PC-3 (cell line): ENCODE data around the gene ZCCHC9. TPM values are rescaled to one million over a fixed set of nuclear protein-coding genes. Genes with fewer than 3 reads are reported as not detected.

ENCODE experiments used
- ATAC-seq: fragments of 200-7000 bp; cut with Tn5 transposase; 2 replicates; pipeline ENCODE4 v1.9.1; 2020; ENCODE audit warnings: mild to moderate bottlenecking, moderate library complexity
- BruUV-seq: library from RNA; stranded (reverse); fragments of 400-500 nt; replicated peaks from 2 replicates; lab custom pipeline; 2021; lab: Mats Ljungman, UMichigan
- CTCF ChIA-PET: fragments of 300-600 bp; sonication (Branson Sonifier 250); formaldehyde crosslinking; loops from one replicate; lab custom pipeline; 2022; ENCODE audit warnings: antibody characterized with exemption; lab: Charles Lee
- POLR2A ChIA-PET: fragments of 300-600 bp; sonication (Branson Sonifier 250); formaldehyde crosslinking; loops from one replicate; lab custom pipeline; 2022; ENCODE audit warnings: antibody characterized with exemption; ENCODE audit not compliant: unreplicated experiment; lab: Charles Lee
- DNase-seq: peaks from one replicate; pipeline ENCODE4 v3.0.0-alpha.2; 2015
- H2AFZ ChIP-seq: fragments of 300-600 bp; sonication (generic); 2 replicates; pipeline ENCODE4 v1.6.0; 2016; ENCODE audit warnings: antibody characterized with exemption, low read length
- H3F3A ChIP-seq: fragments of 300-600 bp; sonication (generic); one replicate; pipeline ENCODE4 v1.6.0; 2017; ENCODE audit warnings: antibody characterized with exemption, low read length, control low read depth, mild to moderate bottlenecking; ENCODE audit not compliant: unreplicated experiment
- H3K27ac ChIP-seq: fragments of 300-600 bp; sonication (generic); 2 replicates; pipeline ENCODE4 v1.5.1; 2016; ENCODE audit warnings: mild to moderate bottlenecking, low read length
- H3K27me3 ChIP-seq: fragments of 300-600 bp; sonication (generic); 2 replicates; pipeline ENCODE4 v1.6.1; 2016; ENCODE audit warnings: low read length, mixed read lengths
- H3K36me3 ChIP-seq: fragments of 300-600 bp; sonication (generic); 2 replicates; pipeline ENCODE4 v1.6.1; 2016; ENCODE audit warnings: low read depth, mixed run types, low read length, mixed read lengths
- H3K4me1 ChIP-seq: fragments of 300-600 bp; sonication (generic); 2 replicates; pipeline ENCODE4 v1.5.1; 2016; ENCODE audit warnings: low read length; ENCODE audit not compliant: insufficient read depth
- H3K4me2 ChIP-seq: fragments of 300-600 bp; sonication (generic); 2 replicates; pipeline ENCODE4 v1.6.0; 2016; ENCODE audit warnings: low read length
- H3K4me3 ChIP-seq: fragments of 300-600 bp; sonication (generic); 2 replicates; pipeline ENCODE4 v1.5.1; 2016; ENCODE audit warnings: mild to moderate bottlenecking, low read length, mixed read lengths
- H3K79me2 ChIP-seq: fragments of 300-600 bp; sonication (generic); 2 replicates; pipeline ENCODE4 v1.6.1; 2017; ENCODE audit warnings: low read length, mixed read lengths
- H3K9ac ChIP-seq: fragments of 300-600 bp; sonication (generic); 2 replicates; pipeline ENCODE4 v1.6.0; 2016; ENCODE audit warnings: mild to moderate bottlenecking, low read length
- H3K9me2 ChIP-seq: fragments of 300-600 bp; sonication (generic); replicated peaks from 2 replicates; pipeline ENCODE4 v1.6.1; 2016; ENCODE audit warnings: mixed run types, low read length, mixed read lengths
- H3K9me3 ChIP-seq: fragments of 300-600 bp; sonication (generic); 2 replicates; pipeline ENCODE4 v1.6.1; 2016; ENCODE audit warnings: low read length, mixed read lengths
- H4K20me1 ChIP-seq: fragments of 300-600 bp; sonication (generic); 2 replicates; pipeline ENCODE4 v1.6.1; 2016; ENCODE audit warnings: low read length, mixed read lengths
- CTCF ChIP-seq: fragments of 300-600 bp; sonication (generic); conservative IDR thresholded peaks from 2 replicates; pipeline ENCODE4 v1.5.1; 2017; ENCODE audit warnings: antibody characterized with exemption, low read depth, mild to moderate bottlenecking, low read length
- EZH2 ChIP-seq: fragments of 300-600 bp; sonication (generic); IDR thresholded peaks from one replicate; pipeline ENCODE4 v1.6.1; 2017; ENCODE audit warnings: antibody characterized with exemption, mild to moderate bottlenecking, low read length; ENCODE audit not compliant: unreplicated experiment
- EZH2phosphoT487 ChIP-seq: fragments of 300-600 bp; sonication (generic); IDR thresholded peaks from 2 replicates; pipeline ENCODE4 v1.6.1; 2018; ENCODE audit warnings: mild to moderate bottlenecking, antibody characterized with exemption, low read length, borderline replicate concordance
- intact Hi-C: fragments of 100-400 bp; cut with micrococcal nuclease; formaldehyde crosslinking; loops from 2 replicates; pipeline ENCODE4 v1.9.0; 2023
- total RNA-seq: library from RNA; depleted of rRNA; stranded (reverse); fragments of >200 nt; gene quantifications from 2 replicates; pipeline ENCODE4 v1.2.3, GENCODE V29; 2014

Gene ZCCHC9
- total RNA-seq, 1 experiment from 2014 or later = 19.4 TPM

DNA sequence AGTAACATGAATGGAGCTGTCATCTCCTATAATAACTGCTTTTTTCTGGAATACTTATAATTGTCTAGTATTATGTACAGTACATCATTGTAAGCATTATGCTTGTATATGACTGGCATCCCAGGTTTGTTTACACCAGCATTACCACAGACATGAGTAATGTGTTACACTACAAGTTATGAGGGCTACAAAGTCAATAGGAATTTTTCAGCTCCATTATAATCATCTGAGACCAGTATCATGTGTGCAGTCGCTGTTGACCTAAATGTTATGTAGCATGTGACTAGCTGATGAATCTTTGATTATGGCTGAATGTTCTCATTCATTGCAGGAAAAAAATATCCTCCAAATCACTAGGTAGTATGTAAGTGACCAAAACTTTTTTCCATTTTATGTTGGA is 2.2 kb downstream of the ZCCHC9 start:
- Histone ChIP-seq H3K36me3 (peaks cover 11% of the 10 kb centered on the region), H3K4me2 (peak overlapping the region; percentile 90), H3K9me2 (no peaks in the 10 kb centered on the region), H3K27ac (peak overlapping the region; percentile 95), H4K20me1 (no peaks in the 10 kb centered on the region), H3K9ac (peak overlapping the region; percentile 97), H3K9me3 (no peaks in the 10 kb centered on the region), H2AFZ (no peak overlapping the region), H3K27me3 (no peaks in the 10 kb centered on the region), H3K4me3 (peak overlapping the region; percentile 87), H3K4me1 (peaks cover 35% of the 10 kb centered on the region), H3K79me2 (peaks cover 62% of the 10 kb centered on the region), H3F3A (peaks cover 10% of the 10 kb centered on the region)
- TF ChIP-seq EZH2 (no peak), EZH2phosphoT487 (no peak), CTCF (no peak)
- ATAC-seq (peak; percentile 65), DNase-seq (peak; percentile 92)
- no TSS peak for BruUV-seq
- CTCF ChIA-PET = interaction anchor here (0.6 kb wide), 2 partner anchors 131 to 325 kb away, joined by 3 to 4 read pairs; no protein-coding TSS in a partner anchor
- intact Hi-C loops = loop anchor here (1.0 to 5.0 kb wide), 4 partner anchors 117 to 859 kb away; partner anchors contain the start of gene SSBP2
- POLR2A ChIA-PET = interaction anchor here (0.5 to 0.8 kb wide), 2 partner anchors 148 to 517 kb away, joined by 3 read pairs; no protein-coding TSS in a partner anchor

DNA sequence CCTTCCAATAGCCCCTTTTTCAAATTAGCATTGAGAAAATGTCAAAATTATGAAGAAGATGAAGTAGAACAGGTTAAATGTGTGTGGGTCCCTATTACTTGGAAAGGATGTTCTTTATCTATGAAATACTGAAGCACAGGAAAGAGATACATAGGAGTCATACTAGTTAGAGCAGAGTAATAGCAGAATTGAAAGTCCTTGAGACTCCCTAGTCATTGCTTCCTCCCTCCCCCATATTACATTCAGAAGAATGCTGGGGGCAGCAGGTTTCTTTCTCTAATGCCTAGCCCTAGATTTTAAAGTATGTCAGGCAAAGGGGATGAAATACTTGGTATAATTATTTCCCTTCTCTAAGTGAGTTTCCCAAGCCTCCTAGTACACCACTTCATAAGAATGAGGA is 4.4 kb downstream of the ZCCHC9 start:
- ChIA-PET POLR2A (no interaction called here), CTCF (no interaction called here)
- no peak for TF ChIP-seq EZH2
- TF ChIP-seq EZH2phosphoT487 = no peak
- no peak for TF ChIP-seq CTCF
- DNase-seq (no peak), ATAC-seq (no peak)
- Histone ChIP-seq H3K9me3 (no peaks in the 10 kb centered on the region), H3K36me3 (peaks cover 18% of the 10 kb centered on the region), H3K4me1 (peaks cover 26% of the 10 kb centered on the region), H3K9me2 (no peaks in the 10 kb centered on the region), H3K27me3 (no peaks in the 10 kb centered on the region), H2AFZ (no peak overlapping the region), H4K20me1 (no peaks in the 10 kb centered on the region), H3F3A (peaks cover 10% of the 10 kb centered on the region), H3K9ac (no peak overlapping the region), H3K4me2 (no peak overlapping the region), H3K79me2 (peaks cover 42% of the 10 kb centered on the region), H3K4me3 (no peak overlapping the region), H3K27ac (no peak overlapping the region)
- intact Hi-C loops = no loop called here
- no TSS peak for BruUV-seq

DNA sequence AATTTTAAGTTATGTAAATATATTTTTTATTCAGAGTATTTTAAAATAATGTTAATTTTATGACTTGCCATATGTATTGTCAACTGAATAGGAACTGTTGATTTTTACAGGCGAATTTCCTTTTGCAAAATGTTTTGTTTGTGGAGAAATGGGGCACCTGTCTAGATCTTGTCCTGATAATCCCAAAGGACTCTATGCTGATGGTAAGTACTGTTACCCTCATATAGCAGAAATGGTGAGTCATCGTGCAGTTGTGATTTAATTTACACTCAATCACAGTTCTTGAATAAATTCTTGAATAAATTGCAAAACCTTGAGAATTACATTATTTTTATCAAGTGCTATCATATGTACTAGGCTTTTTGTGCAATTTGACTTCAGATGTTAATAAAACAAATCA is 7.4 kb downstream of the ZCCHC9 start:
- POLR2A ChIA-PET = no interaction called here
- Histone ChIP-seq H3K4me2 (no peak overlapping the region), H3K27me3 (no peaks in the 10 kb centered on the region), H3K4me3 (no peak overlapping the region), H3K27ac (no peak overlapping the region), H3F3A (peaks cover 6% of the 10 kb centered on the region), H4K20me1 (no peaks in the 10 kb centered on the region), H3K9me3 (no peaks in the 10 kb centered on the region), H3K36me3 (peaks cover 23% of the 10 kb centered on the region), H3K9me2 (no peaks in the 10 kb centered on the region), H3K79me2 (peaks cover 20% of the 10 kb centered on the region), H3K4me1 (peaks cover 11% of the 10 kb centered on the region), H3K9ac (no peak overlapping the region), H2AFZ (no peak overlapping the region)
- intact Hi-C loops = no loop called here
- DNase-seq (no peak), ATAC-seq (no peak)
- CTCF ChIA-PET = no interaction called here
- no TSS peak for BruUV-seq
- TF ChIP-seq EZH2phosphoT487 = no peak
- no peak for TF ChIP-seq CTCF
- no peak for TF ChIP-seq EZH2
